Naive thymus-derived CD4-positive, alpha-beta T cell (primary cell): ENCODE measurements around the gene CCDC120. TPM values are rescaled to one million over a fixed set of nuclear protein-coding genes. Genes with fewer than 3 reads are reported as not detected.
A peak's percentile ranks its signal among the peaks of the same experiment; 100 is the strongest.

ENCODE experiments used
- ATAC-seq: fragments of 150-1000 bp; cut with Tn5 transposase; 2 replicates; pipeline ENCODE4 v1.10.0; 2021; ENCODE audit warnings: mild to moderate bottlenecking, moderate library complexity
- CTCF ChIA-PET: fragments of 350-600 bp; sonication (Branson Sonifier 250); formaldehyde crosslinking; loops from one replicate; lab custom pipeline; 2021; ENCODE audit warnings: antibody characterized with exemption; lab: Charles Lee
- POLR2A ChIA-PET: fragments of 350-600 bp; sonication (Branson Sonifier 250); formaldehyde crosslinking; loops from one replicate; lab custom pipeline; 2021; ENCODE audit warnings: antibody characterized with exemption, inconsistent platforms; lab: Charles Lee
- DNase-seq, 9 donors: peaks; one replicate each; pipeline versions ENCODE4 v3.0.0 to v3.0.0-alpha.2; 2020 to 2022; ENCODE audit warnings: mixed read lengths in 1 of 9
- H3K27ac ChIP-seq: one replicate; pipeline ENCODE4 v1.7.0; 2013; ENCODE audit warnings: mild to moderate bottlenecking, low read depth, low read length, moderate library complexity
- H3K27me3 ChIP-seq, 2 donors: one replicate each; pipeline ENCODE4 v1.7.0; 2013; ENCODE audit warnings: low read length in 2 of 2, mild to moderate bottlenecking in 2 of 2, moderate library complexity in 2 of 2; ENCODE audit not compliant: control insufficient read depth in 2 of 2, insufficient read depth in 2 of 2
- H3K36me3 ChIP-seq, 3 experiments: 1 replicate in 2 of 3; 2 replicates in 1 of 3; pipeline ENCODE4 v1.7.0; 2013; ENCODE audit warnings: low read length in 3 of 3, mild to moderate bottlenecking in 3 of 3, moderate library complexity in 1 of 3; ENCODE audit not compliant: insufficient read depth in 3 of 3, control insufficient read depth in 2 of 3
- H3K4me1 ChIP-seq, 2 donors: one replicate each; pipeline ENCODE4 v1.7.0; 2013; ENCODE audit warnings: low read length in 2 of 2, mild to moderate bottlenecking in 2 of 2, moderate library complexity in 1 of 2; ENCODE audit not compliant: control insufficient read depth in 2 of 2, insufficient read depth in 2 of 2
- H3K4me3 ChIP-seq: 2 replicates; pipeline ENCODE4 v1.7.0; 2013; ENCODE audit warnings: mild to moderate bottlenecking, low read length
- H3K9me3 ChIP-seq, 3 experiments: 1 replicate in 2 of 3; 2 replicates in 1 of 3; pipeline ENCODE4 v1.7.0; 2013; ENCODE audit warnings: low read length in 3 of 3; ENCODE audit not compliant: control insufficient read depth in 2 of 3
- H3K27ac Mint-ChIP-seq, 9 donors: one replicate each; pipeline ENCODE4 v1.8.0; 2020 to 2022; ENCODE audit warnings: mixed read lengths in 9 of 9, mild to moderate bottlenecking in 8 of 9, moderate library complexity in 5 of 9, inconsistent platforms in 2 of 9
- H3K27me3 Mint-ChIP-seq, 5 donors: one replicate each; pipeline ENCODE4 v1.8.0; 2021 to 2022; ENCODE audit warnings: mixed read lengths in 5 of 5, mild to moderate bottlenecking in 1 of 5
- H3K36me3 Mint-ChIP-seq, 5 donors: one replicate each; pipeline ENCODE4 v1.8.0; 2020 to 2022; ENCODE audit warnings: mixed read lengths in 5 of 5, mild to moderate bottlenecking in 3 of 5, inconsistent platforms in 1 of 5
- H3K4me1 Mint-ChIP-seq, 7 donors: one replicate each; pipeline ENCODE4 v1.8.0; 2020 to 2022; ENCODE audit warnings: mixed read lengths in 7 of 7, mild to moderate bottlenecking in 3 of 7, inconsistent platforms in 1 of 7
- H3K4me3 Mint-ChIP-seq, 10 donors: one replicate each; pipeline ENCODE4 v1.8.0; 2020 to 2022; ENCODE audit warnings: mild to moderate bottlenecking in 10 of 10, mixed read lengths in 10 of 10, moderate library complexity in 6 of 10, inconsistent platforms in 2 of 10
- H3K9me3 Mint-ChIP-seq, 11 donors: one replicate each; pipeline ENCODE4 v1.8.0; 2020 to 2022; ENCODE audit warnings: mixed read lengths in 11 of 11, mild to moderate bottlenecking in 4 of 11, inconsistent platforms in 1 of 11, moderate library complexity in 1 of 11
- intact Hi-C, 2 donors: fragments of 100-400 bp; cut with micrococcal nuclease; formaldehyde crosslinking; loops; one replicate each; pipeline ENCODE4 v1.15.1; 2023
- polyA plus RNA-seq, 2 donors: library from polyadenylated mRNA; unstranded; fragments of 300-500 nt; fragmentation: Illumina TruSeq; gene quantifications; one replicate each; pipeline ENCODE4 v1.2.3, GENCODE V29; 2021
- total RNA-seq, 6 experiments: library from RNA in 5 of 6; stranded (reverse) in 5 of 6; gene quantifications; 1 replicate in 5 of 6; 2 replicates in 1 of 6; pipeline ENCODE4 v1.2.3 and lab custom pipeline; 2021 to 2026

CCDC120 gene
- total and polyA plus RNA-seq, 7 experiments from 2014 or later, result 1.3 to 15.1 (median 11.0) TPM

DNA sequence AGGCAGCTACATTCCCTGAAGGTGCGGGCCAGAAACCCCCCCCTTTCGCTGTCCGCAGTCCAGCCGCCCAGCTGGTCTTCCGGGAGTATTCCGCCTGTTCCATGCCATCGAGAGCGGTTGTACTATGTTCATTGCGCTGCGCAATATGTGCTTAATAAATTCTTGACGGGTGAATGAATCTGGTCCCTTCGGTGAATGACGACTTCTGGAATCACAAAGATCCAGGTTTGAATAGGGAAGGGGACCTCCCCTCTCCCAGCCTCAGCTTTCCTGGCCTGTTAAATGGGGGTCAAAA lies 14.9 kb upstream of the CCDC120 start:
- H3K27me3 ChIP-seq, result no peaks in the 10 kb centered on the region
- Mint-ChIP-seq H3K36me3 (peaks cover 0 to 1% (median 0%) of the 10 kb centered on the region in 5 donors), H3K4me3 (peak overlapping the region; percentile 78 to 95 (median 88)), H3K9me3 (peaks cover 0 to 2% (median 0%) of the 10 kb centered on the region in 11 donors), H3K4me1 (peaks cover 12 to 37% (median 31%) of the 10 kb centered on the region in 7 donors), H3K27me3 (no peaks in the 10 kb centered on the region), H3K27ac (peak overlapping the region; percentile 80 to 96 (median 96))
- no peaks in the 10 kb centered on the region for H3K9me3 ChIP-seq
- DNase-seq (no peak), ATAC-seq (no peak)
- peak overlapping the region; percentile 96 for H3K27ac ChIP-seq
- peaks cover 5 to 21% of the 10 kb centered on the region in 2 donors for H3K4me1 ChIP-seq
- H3K36me3 ChIP-seq, result peaks cover 0 to 10% (median 0%) of the 10 kb centered on the region in 3 experiments
- intact Hi-C loops, result loop anchor here (1.0 to 5.0 kb wide), 25 partner anchors 9 to 568 kb away; partner anchors contain the start of genes GRIPAP1 (in 2 of the 2), HDAC6 (in 2 of the 2), PPP1R3F (in 2 of the 2) and PRAF2 (in 2 of the 2)
- ChIA-PET POLR2A (interaction anchor here (1.1 to 2.3 kb wide), 3 partner anchors 72 to 132 kb away, joined by 4 to 10 read pairs (median 7); partner anchors contain the start of genes KCND1, OTUD5 and SLC35A2), CTCF (no interaction called here)
- peak overlapping the region; percentile 33 for H3K4me3 ChIP-seq

- intact Hi-C loops, result loop anchor here (1.0 to 2.0 kb wide), 4 partner anchors 10 to 26 kb away; partner anchors contain the start of genes TFE3 (in 2 of the 2), PRAF2 (in 1 of the 2) and WDR45 (in 1 of the 2)
- CTCF ChIA-PET, result no interaction called here
- Mint-ChIP-seq H3K36me3 (peaks cover 0 to 11% (median 0%) of the 10 kb centered on the region in 5 donors), H3K4me3 (peak overlapping the region; percentile 76 to 92 (median 88)), H3K4me1 (peaks cover 16 to 37% (median 30%) of the 10 kb centered on the region in 7 donors), H3K27ac (peak overlapping the region; percentile 86 to 96 (median 93)), H3K27me3 (peaks cover 0 to 3% (median 0%) of the 10 kb centered on the region in 5 donors), H3K9me3 (peaks cover 0 to 4% (median 0%) of the 10 kb centered on the region in 11 donors)
- peaks cover 8% of the 10 kb centered on the region in 2 donors for H3K4me1 ChIP-seq
- H3K4me3 ChIP-seq, result peak overlapping the region; percentile 48
- H3K9me3 ChIP-seq, result no peaks in the 10 kb centered on the region
- ATAC-seq (peak; percentile 91), DNase-seq (peak; percentile 22 to 60 (median 51))
- no peaks in the 10 kb centered on the region for H3K36me3 ChIP-seq
- POLR2A ChIA-PET, result interaction anchor here (0.8 to 1.1 kb wide), 4 partner anchors 10 to 96 kb away, joined by 3 to 6 read pairs (median 4); partner anchors contain the start of genes OTUD5, PRAF2 and TFE3
- H3K27ac ChIP-seq, result peak overlapping the region; percentile 92
- no peaks in the 10 kb centered on the region for H3K27me3 ChIP-seq
These were observed 5.4 kb upstream of the CCDC120 start for GRCh38 chrX:49053223-49054072.

GRCh38 chrX:49054073-49054762 lies 4.6 kb upstream of the CCDC120 start:
- Mint-ChIP-seq H3K4me3 (peak overlapping the region; percentile 76 to 92 (median 88)), H3K27me3 (peaks cover 0 to 3% (median 0%) of the 10 kb centered on the region in 5 donors), H3K9me3 (peaks cover 0 to 4% (median 0%) of the 10 kb centered on the region in 11 donors), H3K36me3 (peaks cover 0 to 11% (median 0%) of the 10 kb centered on the region in 5 donors), H3K27ac (peak overlapping the region; percentile 86 to 95 (median 90)), H3K4me1 (peaks cover 16 to 37% (median 30%) of the 10 kb centered on the region in 7 donors)
- ChIA-PET CTCF (no interaction called here), POLR2A (no interaction called here)
- no peaks in the 10 kb centered on the region for H3K27me3 ChIP-seq
- peak overlapping the region; percentile 48 for H3K4me3 ChIP-seq
- no peaks in the 10 kb centered on the region for H3K36me3 ChIP-seq
- intact Hi-C loops, result loop anchor here in 1 of 2 donors (2.0 kb wide), 1 partner anchor 19 kb away; no protein-coding TSS in a partner anchor
- H3K4me1 ChIP-seq, result peaks cover 8% of the 10 kb centered on the region in 2 donors
- peak overlapping the region; percentile 92 for H3K27ac ChIP-seq
- DNase-seq (no peak), ATAC-seq (no peak)
- no peaks in the 10 kb centered on the region for H3K9me3 ChIP-seq

DNA sequence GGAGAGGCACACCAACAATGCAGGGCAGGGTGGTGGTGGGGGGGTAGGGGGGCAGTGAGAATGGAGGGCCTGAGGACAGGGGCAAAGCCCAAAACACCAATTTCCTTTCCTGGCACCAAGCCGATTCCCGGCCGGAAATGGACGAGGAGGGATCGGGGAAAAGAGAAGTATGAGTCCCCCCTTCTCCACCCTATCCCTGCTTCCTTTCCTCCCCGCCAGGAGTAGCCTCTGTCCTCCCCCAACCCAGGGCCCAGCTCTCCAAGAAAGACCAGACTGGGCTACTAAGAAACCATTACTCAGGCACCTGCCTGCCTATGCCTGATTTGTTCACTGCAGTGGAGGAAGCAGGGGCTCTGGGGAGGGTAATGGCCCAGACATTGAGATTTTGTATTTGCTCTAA lies 402 bp downstream of the CCDC120 start:
- Histone ChIP-seq H3K27me3 (no peaks in the 10 kb centered on the region), H3K4me3 (no peak overlapping the region), H3K4me1 (peaks cover 4 to 5% of the 10 kb centered on the region in 2 donors), H3K36me3 (peaks cover 0 to 6% (median 0%) of the 10 kb centered on the region in 3 experiments), H3K9me3 (no peaks in the 10 kb centered on the region), H3K27ac (no peak overlapping the region)
- Mint-ChIP-seq H3K4me3 (no peak overlapping the region), H3K4me1 (peaks cover 6 to 23% (median 19%) of the 10 kb centered on the region in 7 donors), H3K9me3 (no peaks in the 10 kb centered on the region), H3K27ac (no peak overlapping the region), H3K27me3 (no peaks in the 10 kb centered on the region), H3K36me3 (peaks cover 0 to 3% (median 0%) of the 10 kb centered on the region in 5 donors)
- ATAC-seq, result no peak
- ChIA-PET POLR2A (no interaction called here), CTCF (no interaction called here)
- no peak for DNase-seq
- intact Hi-C loops, result no loop called here

DNA sequence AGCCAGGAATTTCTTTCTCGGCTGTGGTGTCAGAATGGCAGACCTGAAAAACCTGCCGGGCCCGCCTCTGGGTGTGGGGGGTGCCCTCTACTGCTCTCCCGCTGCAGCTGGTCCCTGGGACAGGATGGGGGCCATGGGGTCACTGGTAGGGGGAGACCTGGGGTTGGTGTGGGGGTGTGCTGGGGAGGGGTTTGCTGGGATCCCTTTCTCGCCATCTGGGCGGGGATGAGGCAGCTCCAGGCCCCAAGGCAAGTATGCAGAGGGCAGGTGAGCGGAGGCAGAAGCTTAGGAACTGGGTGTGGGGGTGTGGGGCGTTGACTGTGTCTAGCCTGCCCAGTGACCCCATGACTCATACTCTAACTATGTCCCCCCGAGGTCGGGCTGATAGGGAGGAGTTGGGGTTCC lies 884 bp downstream of the CCDC120 start:
- peaks cover 0 to under 1% of the 10 kb centered on the region in 2 donors for H3K4me1 ChIP-seq
- intact Hi-C loops, result no loop called here
- H3K4me3 ChIP-seq, result no peak overlapping the region
- H3K27ac Mint-ChIP-seq, result no peak overlapping the region
- H3K36me3 ChIP-seq, result peaks cover 0 to 9% (median 0%) of the 10 kb centered on the region in 3 experiments
- DNase-seq (no peak), ATAC-seq (no peak)
- no peak overlapping the region for H3K4me3 Mint-ChIP-seq
- POLR2A ChIA-PET, result no interaction called here
- no peaks in the 10 kb centered on the region for H3K27me3 Mint-ChIP-seq
- CTCF ChIA-PET, result no interaction called here
- no peaks in the 10 kb centered on the region for H3K9me3 ChIP-seq
- no peaks in the 10 kb centered on the region for H3K36me3 Mint-ChIP-seq
- peaks cover 2 to 18% (median 14%) of the 10 kb centered on the region in 7 donors for H3K4me1 Mint-ChIP-seq
- no peaks in the 10 kb centered on the region for H3K9me3 Mint-ChIP-seq
- no peak overlapping the region for H3K27ac ChIP-seq
- H3K27me3 ChIP-seq, result no peaks in the 10 kb centered on the region

- POLR2A ChIA-PET, result interaction anchor here (0.7 kb wide), 1 partner anchor 72 kb away, joined by 3 read pairs; no protein-coding TSS in a partner anchor
- H3K9me3 Mint-ChIP-seq, result no peaks in the 10 kb centered on the region
- H3K4me3 Mint-ChIP-seq, result no peak overlapping the region
- H3K27me3 Mint-ChIP-seq, result no peaks in the 10 kb centered on the region
- peaks cover 0 to 6% (median 2%) of the 10 kb centered on the region in 7 donors for H3K4me1 Mint-ChIP-seq
- H3K4me1 ChIP-seq, result no peaks in the 10 kb centered on the region
- no peak for ATAC-seq
- H3K4me3 ChIP-seq, result no peak overlapping the region
- intact Hi-C loops, result no loop called here
- no peak overlapping the region for H3K27ac ChIP-seq
- H3K9me3 ChIP-seq, result no peaks in the 10 kb centered on the region
- H3K36me3 ChIP-seq, result peaks cover 0 to 13% (median 0%) of the 10 kb centered on the region in 3 experiments
- DNase-seq, result no peak
- peak overlapping the region in 1 of 9 donors; percentile 60 for H3K27ac Mint-ChIP-seq
- CTCF ChIA-PET, result no interaction called here
- H3K27me3 ChIP-seq, result no peaks in the 10 kb centered on the region
- H3K36me3 Mint-ChIP-seq, result no peaks in the 10 kb centered on the region
These were observed 2.1 kb downstream of the CCDC120 start for GRCh38 chrX:49060914-49061313.
